Adrenal gland (tissue), 12 donors: ENCODE results near the gene GYPC. TPM values are rescaled to one million over a fixed set of nuclear protein-coding genes. Genes with fewer than 3 reads are reported as not detected.
A peak's percentile ranks its signal among the peaks of the same experiment; 100 is the strongest.

Experiments used
- DNase-seq, 7 donors: peaks; one replicate each; pipeline ENCODE4 v3.0.0-alpha.2; 2019 to 2020
- H3K27ac ChIP-seq, 5 donors: fragments of 200-600 bp; sonication (generic) in 4 of 5; 1 replicate in 3 of 5; 2 replicates in 2 of 5; pipeline versions ENCODE4 v1.5.1 to v1.8.0; 2016 to 2020; ENCODE audit warnings: mild to moderate bottlenecking in 1 of 5
- H3K27me3 ChIP-seq: fragments of 200-600 bp; 2 replicates; pipeline ENCODE4 v1.8.0; 2021
- H3K36me3 ChIP-seq, 2 donors: fragments of 200-600 bp; replicated peaks in 1 of 2; 1 replicate in 1 of 2; 2 replicates in 1 of 2; pipeline versions ENCODE4 v1.5.1 to v1.8.0; 2018 to 2022
- H3K4me1 ChIP-seq, 2 donors: fragments of 200-600 bp; replicated peaks in 1 of 2; 1 replicate in 1 of 2; 2 replicates in 1 of 2; pipeline versions ENCODE4 v1.5.1 to v1.8.0; 2018 to 2021
- H3K4me3 ChIP-seq, 4 donors: fragments of 200-600 bp; sonication (generic) in 3 of 4; one replicate each; pipeline ENCODE4 v1.5.1; 2016 to 2018
- H3K9me3 ChIP-seq, 3 donors: fragments of 200-600 bp; sonication (generic) in 1 of 3; replicated peaks in 1 of 3; 1 replicate in 2 of 3; 2 replicates in 1 of 3; pipeline versions ENCODE4 v1.5.1 to v1.8.0; 2016 to 2021
- POLR2A ChIP-seq, 2 donors: fragments of 450-650 bp; IDR thresholded peaks; one replicate each; pipeline ENCODE4 v1.6.1; 2017; ENCODE audit warnings: antibody characterized with exemption in 2 of 2, mild to moderate bottlenecking in 2 of 2, moderate library complexity in 1 of 2
- WGBS, 4 donors: extraction: QIAGEN DNeasy Blood & Tissue Kit in 2 of 4; methylation state at CpG; one replicate each; pipeline versions ENCODE4 v1.1.5 to v1.1.7; 2013 to 2017; 5-methylcytosine and 5-hydroxymethylcytosine counted together
- intact Hi-C, 2 donors: fragments of 100-400 bp; cut with DNase I; formaldehyde crosslinking; loops; one replicate each; pipeline versions ENCODE4 v1.14.1 to v1.15.0; 2022 to 2023
- polyA plus RNA-seq, 3 donors: library from polyadenylated mRNA; stranded (reverse); fragments of 200-250 nt in 2 of 3; fragments of 350-450 nt in 1 of 3; fragmentation: Illumina TruSeq in 1 of 3; extraction: RNeasy Lipid Tissue Mini Kit (QIAGEN cat#74804) in 1 of 3; gene quantifications; one replicate each; pipeline ENCODE4 v1.2.3, GENCODE V29; 2013 to 2014
- total RNA-seq, 9 donors: library from RNA; depleted of rRNA in 4 of 9; stranded (reverse); fragments of >200 nt in 4 of 9; fragments of 120-200 nt in 1 of 9; fragmentation: NEBNext Ultra II Directional in 1 of 9; extraction: Animal tissue kit (Norgen Biotek cat#: 25700) in 1 of 9; gene quantifications; one replicate each; pipeline versions ENCODE4 v1.1.0 to v1.2.4, GENCODE V29; 2013 to 2023
- TF ChIP-seq, protein P1 (sequence below), 6 experiments: fragments of 450-650 bp in 4 of 6; fragments of 200-600 bp in 2 of 6; sonication (generic) in 1 of 6; IDR thresholded peaks; 1 replicate in 5 of 6; 2 replicates in 1 of 6; pipeline versions ENCODE4 v1.5.1 to v1.8.0; 2016 to 2021; ENCODE audit warnings: antibody characterized with exemption in 6 of 6, mild to moderate bottlenecking in 2 of 6, moderate library complexity in 1 of 6
- donor health status: healthy with polysubstance abuse.
- donor health status: Bipolar disorder and iron deficiency.
- donor health status: DM: yes; HTN: yes; CAD: no.
- donor health status: DM: no; HTN: no; CAD: no.
- donor health status: DM: no; HTN: no; CAD: no.
- donor health status: DM: yes; HTN: yes; CAD: no.

The GYPC gene
- total and polyA plus RNA-seq, 12 donors, result 84.3 to 225 (median 127) TPM

- Histone ChIP-seq H3K27ac (peak overlapping the region; percentile 84 to 98 (median 97)), H3K4me1 (peaks cover 65 to 79% of the 10 kb centered on the region in 2 donors), H3K36me3 (peaks cover 0 to 4% of the 10 kb centered on the region in 2 donors), H3K4me3 (peak overlapping the region in 2 of 4 donors; percentile 73 to 88), H3K27me3 (no peaks in the 10 kb centered on the region), H3K9me3 (no peaks in the 10 kb centered on the region)
- intact Hi-C loops, result no loop called here
- peak; percentile 86 to 97 (median 96) for DNase-seq
- TF ChIP-seq POLR2A (IDR thresholded peaks at IDR 0.05), result peak; percentile 48 to 88
- TF ChIP-seq, protein P1, sequence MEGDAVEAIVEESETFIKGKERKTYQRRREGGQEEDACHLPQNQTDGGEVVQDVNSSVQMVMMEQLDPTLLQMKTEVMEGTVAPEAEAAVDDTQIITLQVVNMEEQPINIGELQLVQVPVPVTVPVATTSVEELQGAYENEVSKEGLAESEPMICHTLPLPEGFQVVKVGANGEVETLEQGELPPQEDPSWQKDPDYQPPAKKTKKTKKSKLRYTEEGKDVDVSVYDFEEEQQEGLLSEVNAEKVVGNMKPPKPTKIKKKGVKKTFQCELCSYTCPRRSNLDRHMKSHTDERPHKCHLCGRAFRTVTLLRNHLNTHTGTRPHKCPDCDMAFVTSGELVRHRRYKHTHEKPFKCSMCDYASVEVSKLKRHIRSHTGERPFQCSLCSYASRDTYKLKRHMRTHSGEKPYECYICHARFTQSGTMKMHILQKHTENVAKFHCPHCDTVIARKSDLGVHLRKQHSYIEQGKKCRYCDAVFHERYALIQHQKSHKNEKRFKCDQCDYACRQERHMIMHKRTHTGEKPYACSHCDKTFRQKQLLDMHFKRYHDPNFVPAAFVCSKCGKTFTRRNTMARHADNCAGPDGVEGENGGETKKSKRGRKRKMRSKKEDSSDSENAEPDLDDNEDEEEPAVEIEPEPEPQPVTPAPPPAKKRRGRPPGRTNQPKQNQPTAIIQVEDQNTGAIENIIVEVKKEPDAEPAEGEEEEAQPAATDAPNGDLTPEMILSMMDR (IDR thresholded peaks at IDR 0.05), result peak in 4 of 6 experiments; percentile 49 to 62 (median 59)
- 3 to 10% (median 6%) methylated on average over 6 to 14 of the region's 14 CpGs for WGBS, 4 donors
Measured at GRCh38 chr2:126657636-126658318, 1.8 kb downstream of the GYPC start.

GRCh38 chr2:126658319-126658904 lies 2.5 kb downstream of the GYPC start:
- H3K36me3 ChIP-seq, result peaks cover 0 to 4% of the 10 kb centered on the region in 2 donors
- H3K27me3 ChIP-seq, result no peaks in the 10 kb centered on the region
- peak overlapping the region; percentile 84 to 98 (median 97) for H3K27ac ChIP-seq
- DNase-seq, result no peak
- H3K4me3 ChIP-seq, result peak overlapping the region in 1 of 4 donors; percentile 33
- H3K9me3 ChIP-seq, result no peaks in the 10 kb centered on the region
- H3K4me1 ChIP-seq, result peaks cover 70 to 81% of the 10 kb centered on the region in 2 donors
- 56 to 75% (median 64%) methylated on average over 2 of the region's 2 CpGs for WGBS, 4 donors
- no peak for TF ChIP-seq POLR2A (IDR thresholded peaks at IDR 0.05)
- TF ChIP-seq, protein P1 (IDR thresholded peaks at IDR 0.05), result no peak
- intact Hi-C loops, result no loop called here

- no peak for TF ChIP-seq POLR2A (IDR thresholded peaks at IDR 0.05)
- TF ChIP-seq, protein P1 (IDR thresholded peaks at IDR 0.05), result no peak
- Histone ChIP-seq H3K27ac (peak overlapping the region; percentile 84 to 98 (median 97)), H3K4me3 (peak overlapping the region in 1 of 4 donors; percentile 33), H3K36me3 (peaks cover 0 to 4% of the 10 kb centered on the region in 2 donors), H3K27me3 (no peaks in the 10 kb centered on the region), H3K9me3 (no peaks in the 10 kb centered on the region), H3K4me1 (peaks cover 75 to 83% of the 10 kb centered on the region in 2 donors)
- intact Hi-C loops, result no loop called here
- WGBS, 4 donors, result 3 to 16% (median 14%) methylated on average over 8 to 10 of the region's 10 CpGs
- DNase-seq, result peak; percentile 67 to 92 (median 81)
Measured at GRCh38 chr2:126658905-126659561, 3.1 kb downstream of the GYPC start.
